ENCODE data around the gene C1orf116.

GRCh38 chr1:207022996-207023679 lies 9.4 kb downstream of the C1orf116 start:
- no peak for TF ChIP-seq CTCF (IDR thresholded peaks at IDR 0.05)
- no peak for TF ChIP-seq ZFX (IDR thresholded peaks at IDR 0.05; ENCODE audit: borderline replicate concordance)
